Superior temporal gyrus (tissue), 1 donor: ENCODE data around the gene SOD3.

Source experiments
- DNase-seq: peaks from one replicate; pipeline ENCODE4 v3.0.0-alpha.2; 2016; ENCODE audit errors: extremely low spot score

The SOD3 gene

GRCh38 chr4:24775032-24775605 is 20.3 kb upstream of the SOD3 start:
- DNase-seq: no peak

- no peak for DNase-seq
Measured at GRCh38 chr4:24775750-24776149, 19.6 kb upstream of the SOD3 start.

- DNase-seq: no peak
Measured at GRCh38 chr4:24777536-24778463, 17.6 kb upstream of the SOD3 start.

- no peak for DNase-seq
Measured at GRCh38 chr4:24778464-24779225, 16.7 kb upstream of the SOD3 start.

GRCh38 chr4:24780936-24781495 is 14.4 kb upstream of the SOD3 start:
- no peak for DNase-seq

- DNase-seq: peak; percentile 66
Measured at GRCh38 chr4:24781999-24782745, 13.2 kb upstream of the SOD3 start.

- no peak for DNase-seq
Measured at GRCh38 chr4:24783506-24783905, 11.9 kb upstream of the SOD3 start.

GRCh38 chr4:24791043-24791442 is 4.3 kb upstream of the SOD3 start:
- DNase-seq: no peak

- DNase-seq: no peak
Measured at GRCh38 chr4:24792552-24792951, 2.8 kb upstream of the SOD3 start.

GRCh38 chr4:24793219-24794005 is 2.0 kb upstream of the SOD3 start:
- peak; percentile 31 for DNase-seq

- DNase-seq: no peak
Measured at GRCh38 chr4:24794051-24794450, 1.3 kb upstream of the SOD3 start.

- no peak for DNase-seq
Measured at GRCh38 chr4:24794480-24794879, 893 bp upstream of the SOD3 start.

- no peak for DNase-seq
Measured at GRCh38 chr4:24795666-24796381, 451 bp downstream of the SOD3 start.

GRCh38 chr4:24796620-24797019 is 1.2 kb downstream of the SOD3 start:
- no peak for DNase-seq

GRCh38 chr4:24798036-24798610 is 2.8 kb downstream of the SOD3 start:
- no peak for DNase-seq

- no peak for DNase-seq
Measured at GRCh38 chr4:24799196-24799543, 3.8 kb downstream of the SOD3 start.

- DNase-seq: no peak
Measured at GRCh38 chr4:24799544-24800324, 4.4 kb downstream of the SOD3 start.

- no peak for DNase-seq
Measured at GRCh38 chr4:24800325-24800895, 5.0 kb downstream of the SOD3 start.
